ENCODE measurements around the gene SF3B3.
A peak's percentile ranks its signal among the peaks of the same experiment; 100 is the strongest.

SF3B3 gene

GRCh38 chr16:70572050-70572925 lies 48.7 kb downstream of the SF3B3 start:
- peak; percentile 19 to 47 for DNase-seq (ENCODE audit: low read depth in 2 of 2)
- TF ChIP-seq, protein P1, sequence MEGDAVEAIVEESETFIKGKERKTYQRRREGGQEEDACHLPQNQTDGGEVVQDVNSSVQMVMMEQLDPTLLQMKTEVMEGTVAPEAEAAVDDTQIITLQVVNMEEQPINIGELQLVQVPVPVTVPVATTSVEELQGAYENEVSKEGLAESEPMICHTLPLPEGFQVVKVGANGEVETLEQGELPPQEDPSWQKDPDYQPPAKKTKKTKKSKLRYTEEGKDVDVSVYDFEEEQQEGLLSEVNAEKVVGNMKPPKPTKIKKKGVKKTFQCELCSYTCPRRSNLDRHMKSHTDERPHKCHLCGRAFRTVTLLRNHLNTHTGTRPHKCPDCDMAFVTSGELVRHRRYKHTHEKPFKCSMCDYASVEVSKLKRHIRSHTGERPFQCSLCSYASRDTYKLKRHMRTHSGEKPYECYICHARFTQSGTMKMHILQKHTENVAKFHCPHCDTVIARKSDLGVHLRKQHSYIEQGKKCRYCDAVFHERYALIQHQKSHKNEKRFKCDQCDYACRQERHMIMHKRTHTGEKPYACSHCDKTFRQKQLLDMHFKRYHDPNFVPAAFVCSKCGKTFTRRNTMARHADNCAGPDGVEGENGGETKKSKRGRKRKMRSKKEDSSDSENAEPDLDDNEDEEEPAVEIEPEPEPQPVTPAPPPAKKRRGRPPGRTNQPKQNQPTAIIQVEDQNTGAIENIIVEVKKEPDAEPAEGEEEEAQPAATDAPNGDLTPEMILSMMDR (IDR thresholded peaks at IDR 0.05; ENCODE audit: low read depth, low read length) = no peak

GRCh38 chr16:70572926-70573270 lies 49.3 kb downstream of the SF3B3 start:
- TF ChIP-seq, protein P1 (IDR thresholded peaks at IDR 0.05; ENCODE audit: low read depth, low read length) = no peak
- no peak overlapping the region for H3K4me3 ChIP-seq (replicated peaks in 1 of 2; ENCODE audit: low read depth in 2 of 2, low read length in 2 of 2)
- no peak for DNase-seq (ENCODE audit: low read depth in 2 of 2)

More at GRCh38 chr16:70572050-70572925, 48.7 kb downstream of the SF3B3 start:
- H3K4me3 ChIP-seq (replicated peaks in 1 of 2; ENCODE audit: low read depth in 2 of 2, low read length in 2 of 2) = no peak overlapping the region

DNA sequence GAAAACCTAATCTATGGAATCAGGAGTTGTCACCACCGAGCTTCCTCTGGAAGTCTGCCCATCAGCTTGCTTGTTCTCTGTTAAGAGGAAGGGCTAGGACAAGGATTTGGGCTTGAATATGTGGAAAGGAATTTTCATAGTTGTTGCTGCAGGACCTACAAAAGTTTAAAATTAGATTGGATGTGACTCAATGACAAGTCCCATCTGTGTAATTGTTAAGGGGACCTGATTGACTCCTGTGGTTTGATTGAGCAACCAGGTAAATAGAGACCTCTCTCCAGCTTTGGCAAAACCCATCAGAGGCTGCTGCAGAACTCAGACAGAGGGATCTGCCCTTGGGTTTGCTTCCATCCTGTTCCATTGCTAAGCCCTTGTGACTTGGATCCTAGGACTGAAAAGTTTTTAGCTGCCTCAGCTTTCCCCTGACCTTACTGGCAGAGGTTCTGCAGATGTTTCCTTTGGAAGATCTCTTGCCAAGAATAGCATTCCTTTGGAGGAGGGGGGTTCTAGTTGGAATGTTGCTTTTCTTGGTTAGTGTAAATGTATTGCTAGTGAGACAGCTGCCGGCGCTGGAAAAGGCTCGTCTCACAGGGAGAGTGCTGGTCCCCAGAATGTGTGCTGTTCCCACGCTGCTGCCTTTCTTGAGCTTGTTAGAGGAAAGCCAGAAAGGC lies 50.0 kb downstream of the SF3B3 start:
- H3K4me3 ChIP-seq (replicated peaks in 1 of 2; ENCODE audit: low read depth in 2 of 2, low read length in 2 of 2) = no peak overlapping the region
- TF ChIP-seq, protein P1 (IDR thresholded peaks at IDR 0.05; ENCODE audit: low read depth, low read length) = no peak
- peak; percentile 97 to 98 for DNase-seq (ENCODE audit: low read depth in 2 of 2)

DNA sequence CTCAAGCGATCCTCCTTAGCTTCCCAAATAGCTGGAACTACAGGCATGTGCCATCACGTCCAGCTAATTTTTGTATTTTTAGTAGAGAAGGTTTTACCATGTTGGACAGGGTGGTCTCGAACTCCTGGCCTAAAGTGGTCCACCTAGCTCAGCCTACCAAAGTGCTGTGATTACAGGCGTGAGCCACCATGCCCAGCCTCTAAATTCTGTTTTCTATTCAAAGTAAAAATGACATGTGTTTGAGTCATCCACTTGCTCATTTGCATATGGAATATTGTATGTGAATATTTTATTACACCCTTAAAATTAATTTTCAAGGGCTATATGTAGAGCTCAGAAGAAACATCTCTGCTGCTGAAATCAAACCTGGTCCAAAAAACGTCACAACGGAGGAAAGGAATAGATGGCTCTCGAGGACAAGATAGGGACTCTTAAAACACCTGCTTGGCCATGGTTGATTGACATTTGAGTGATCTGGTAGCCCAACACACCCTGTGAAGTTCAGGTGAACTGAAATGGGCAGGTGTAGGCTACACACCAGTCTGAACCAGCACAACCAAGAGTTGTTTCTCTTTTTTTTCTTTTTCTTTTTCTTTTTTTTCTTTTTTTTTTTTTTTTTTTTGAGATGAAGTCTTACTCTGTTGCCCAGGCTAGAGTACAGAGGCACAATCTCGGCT lies 51.1 kb downstream of the SF3B3 start:
- no peak overlapping the region for H3K4me3 ChIP-seq (replicated peaks in 1 of 2; ENCODE audit: low read depth in 2 of 2, low read length in 2 of 2)
- TF ChIP-seq, protein P1 (IDR thresholded peaks at IDR 0.05; ENCODE audit: low read depth, low read length) = no peak
- DNase-seq (ENCODE audit: low read depth in 2 of 2) = peak in 1 of 2 donors; percentile 44

GRCh38 chr16:70575376-70575775 lies 51.8 kb downstream of the SF3B3 start:
- DNase-seq (ENCODE audit: low read depth in 2 of 2) = no peak
- no peak overlapping the region for H3K4me3 ChIP-seq (replicated peaks in 1 of 2; ENCODE audit: low read depth in 2 of 2, low read length in 2 of 2)
- TF ChIP-seq, protein P1 (IDR thresholded peaks at IDR 0.05; ENCODE audit: low read depth, low read length) = no peak

GRCh38 chr16:70576431-70577255 lies 53.0 kb downstream of the SF3B3 start:
- no peak overlapping the region for H3K4me3 ChIP-seq (replicated peaks in 1 of 2; ENCODE audit: low read depth in 2 of 2, low read length in 2 of 2)
- peak; percentile 80 to 89 for DNase-seq (ENCODE audit: low read depth in 2 of 2)

More at GRCh38 chr16:70576431-70577255, 53.0 kb downstream of the SF3B3 start:
- TF ChIP-seq, protein P1 (IDR thresholded peaks at IDR 0.05; ENCODE audit: low read depth, low read length) = no peak
